ENCODE data around the gene ITGA8.
"Not testable (repeated sequence)": the region's sequence is repeated elsewhere in the genome, so short reads cannot be mapped to it uniquely, and the experiment has no call there.

The ITGA8 gene

DNA sequence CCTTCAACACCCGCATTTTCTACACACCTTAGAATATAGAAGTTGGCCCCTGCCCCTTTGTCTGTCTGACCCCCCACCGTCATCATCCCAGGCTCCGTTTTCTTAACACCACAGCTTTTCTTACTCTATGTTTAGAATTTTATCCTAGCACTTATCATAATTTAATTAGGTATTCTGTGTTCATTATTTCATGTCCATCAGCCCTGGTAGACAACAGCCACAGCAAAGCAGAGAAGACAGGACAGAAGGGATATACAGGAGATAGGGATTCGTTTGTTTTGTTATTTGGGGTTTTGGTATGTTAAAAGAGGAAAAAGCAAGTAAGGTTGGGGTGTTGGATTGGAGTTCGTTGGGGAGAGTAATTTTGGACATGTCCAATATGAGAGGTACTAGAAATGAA is 48.8 kb downstream of the ITGA8 start:
- Histone ChIP-seq H3K4me3 (ENCODE audit: low read length) (no peak overlapping the region), H3K4me1 (ENCODE audit: insufficient read depth, low read length) (no peaks in the 10 kb centered on the region), H3K27ac (ENCODE audit: low read length) (no peak overlapping the region), H3K36me3 (ENCODE audit: insufficient read depth, low read depth, low read length) (no peaks in the 10 kb centered on the region), H3K27me3 (ENCODE audit: insufficient read depth, low read length) (no peaks in the 10 kb centered on the region), H3K9me3 (ENCODE audit: insufficient read depth, low read depth, low read length) (no peaks in the 10 kb centered on the region), H3K9ac (ENCODE audit: low read depth, low read length) (no peak overlapping the region)

DNA sequence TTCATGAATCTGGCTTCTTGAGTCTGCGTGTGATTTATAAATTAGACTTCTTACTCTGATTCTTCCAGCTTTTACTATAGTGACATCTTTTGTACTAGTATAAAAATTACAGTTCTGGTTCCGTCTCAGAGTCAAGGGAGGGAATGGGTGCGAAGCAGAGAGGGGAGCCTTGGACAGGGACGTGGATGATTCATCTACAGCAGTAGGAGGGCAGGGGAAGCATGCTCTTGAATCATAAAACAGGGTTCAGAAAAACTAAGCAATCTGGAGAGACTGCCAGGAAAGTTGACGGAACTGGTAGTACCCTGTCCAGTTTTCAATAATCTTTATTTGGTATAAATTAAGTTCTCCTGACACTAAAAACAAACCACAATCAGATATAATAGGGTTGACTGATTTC is 58.1 kb downstream of the ITGA8 start:
- H3K36me3 ChIP-seq (ENCODE audit: insufficient read depth, low read depth, low read length): no peaks in the 10 kb centered on the region
- H3K9ac ChIP-seq (ENCODE audit: low read depth, low read length): no peak overlapping the region
- H3K27me3 ChIP-seq (ENCODE audit: insufficient read depth, low read length): no peaks in the 10 kb centered on the region
- H3K27ac ChIP-seq (ENCODE audit: low read length): no peak overlapping the region
- H3K9me3 ChIP-seq (ENCODE audit: insufficient read depth, low read depth, low read length): no peaks in the 10 kb centered on the region
- H3K4me1 ChIP-seq (ENCODE audit: insufficient read depth, low read length): no peaks in the 10 kb centered on the region
- no peak overlapping the region for H3K4me3 ChIP-seq (ENCODE audit: low read length)

DNA sequence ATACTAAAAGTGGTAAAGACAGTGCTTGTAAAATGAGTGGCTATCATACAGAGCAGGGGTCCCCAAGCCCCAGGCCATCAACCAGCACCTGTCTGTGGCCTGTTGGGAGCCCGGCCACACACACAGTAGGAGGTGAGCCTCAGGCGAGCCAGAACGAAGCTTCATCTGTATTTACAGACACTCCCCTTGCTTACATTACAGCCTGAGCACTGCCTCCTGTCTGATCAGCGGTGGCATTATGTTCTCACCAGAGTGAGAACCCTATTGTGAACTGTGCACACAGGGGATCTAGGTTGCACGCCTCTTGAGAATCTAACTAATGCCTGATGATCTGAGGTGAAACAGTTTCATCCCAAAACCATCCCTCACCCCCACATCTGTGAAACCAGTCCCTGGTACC is 58.7 kb downstream of the ITGA8 start:
- H3K27ac ChIP-seq (ENCODE audit: low read length): no peak overlapping the region
- H3K9me3 ChIP-seq (ENCODE audit: insufficient read depth, low read depth, low read length): no peaks in the 10 kb centered on the region
- no peak overlapping the region for H3K9ac ChIP-seq (ENCODE audit: low read depth, low read length)
- H3K27me3 ChIP-seq (ENCODE audit: insufficient read depth, low read length): no peaks in the 10 kb centered on the region
- no peak overlapping the region for H3K4me3 ChIP-seq (ENCODE audit: low read length)
- no peaks in the 10 kb centered on the region for H3K4me1 ChIP-seq (ENCODE audit: insufficient read depth, low read length)
- no peaks in the 10 kb centered on the region for H3K36me3 ChIP-seq (ENCODE audit: insufficient read depth, low read depth, low read length)

DNA sequence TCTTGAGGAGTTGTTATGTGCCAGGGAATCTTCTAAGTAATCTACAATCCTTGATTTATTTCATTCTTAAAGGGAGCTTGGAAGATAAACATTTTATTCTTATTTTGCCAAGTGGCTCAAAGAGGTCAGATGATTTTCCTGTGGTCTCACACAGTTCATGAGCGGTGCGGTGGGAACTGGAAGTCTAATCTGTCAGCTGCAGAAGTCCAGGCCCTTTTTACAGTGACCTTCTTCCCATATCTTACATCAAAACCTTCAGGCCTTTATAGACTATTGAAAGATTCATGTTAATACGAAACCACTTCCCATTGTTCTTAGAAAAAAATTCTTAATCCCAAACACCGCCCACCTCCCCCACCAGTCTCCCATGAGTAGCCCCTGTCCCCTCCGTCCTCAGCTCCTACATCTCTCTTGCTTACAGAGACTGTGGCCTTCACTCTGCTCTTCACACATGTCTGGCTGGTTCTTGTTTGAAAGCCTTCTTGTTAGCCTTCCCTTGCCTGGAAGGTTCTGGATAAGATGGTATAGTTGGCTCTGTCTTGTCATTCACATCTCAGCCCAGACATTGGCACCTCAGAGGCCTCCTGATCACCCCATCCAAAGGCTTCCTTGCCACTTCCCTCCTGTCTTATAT is 61.5 kb downstream of the ITGA8 start:
- Histone ChIP-seq H3K36me3 (ENCODE audit: insufficient read depth, low read depth, low read length) (no peaks in the 10 kb centered on the region), H3K27me3 (ENCODE audit: insufficient read depth, low read length) (no peaks in the 10 kb centered on the region), H3K9me3 (ENCODE audit: insufficient read depth, low read depth, low read length) (no peaks in the 10 kb centered on the region), H3K9ac (ENCODE audit: low read depth, low read length) (no peak overlapping the region), H3K4me3 (ENCODE audit: low read length) (no peak overlapping the region), H3K27ac (ENCODE audit: low read length) (no peak overlapping the region), H3K4me1 (ENCODE audit: insufficient read depth, low read length) (no peaks in the 10 kb centered on the region)

DNA sequence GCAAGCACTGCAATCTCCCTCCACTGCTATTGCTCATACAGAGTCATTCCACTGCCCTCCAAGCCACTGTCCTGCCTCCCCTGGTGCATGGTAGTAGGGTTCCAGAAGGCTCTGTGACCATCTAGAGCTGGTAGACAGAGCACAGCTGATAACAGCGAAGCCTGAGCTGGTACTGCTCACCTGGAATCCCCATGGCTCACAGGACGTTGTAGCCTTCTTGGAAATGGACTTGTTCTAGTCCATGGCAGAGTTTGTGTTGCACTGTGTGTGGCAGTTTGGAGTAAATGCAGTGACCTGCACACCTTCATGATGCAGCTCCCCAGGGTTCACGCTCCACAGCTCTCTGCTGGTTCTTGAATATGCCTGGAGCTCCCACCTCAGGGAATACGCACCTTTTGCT is 67.0 kb downstream of the ITGA8 start:
- Histone ChIP-seq H3K9me3 (ENCODE audit: insufficient read depth, low read depth, low read length) (no peaks in the 10 kb centered on the region), H3K9ac (ENCODE audit: low read depth, low read length) (no peak overlapping the region), H3K4me1 (ENCODE audit: insufficient read depth, low read length) (no peaks in the 10 kb centered on the region), H3K36me3 (ENCODE audit: insufficient read depth, low read depth, low read length) (no peaks in the 10 kb centered on the region), H3K4me3 (ENCODE audit: low read length) (no peak overlapping the region), H3K27me3 (ENCODE audit: insufficient read depth, low read length) (no peaks in the 10 kb centered on the region), H3K27ac (ENCODE audit: low read length) (no peak overlapping the region)

DNA sequence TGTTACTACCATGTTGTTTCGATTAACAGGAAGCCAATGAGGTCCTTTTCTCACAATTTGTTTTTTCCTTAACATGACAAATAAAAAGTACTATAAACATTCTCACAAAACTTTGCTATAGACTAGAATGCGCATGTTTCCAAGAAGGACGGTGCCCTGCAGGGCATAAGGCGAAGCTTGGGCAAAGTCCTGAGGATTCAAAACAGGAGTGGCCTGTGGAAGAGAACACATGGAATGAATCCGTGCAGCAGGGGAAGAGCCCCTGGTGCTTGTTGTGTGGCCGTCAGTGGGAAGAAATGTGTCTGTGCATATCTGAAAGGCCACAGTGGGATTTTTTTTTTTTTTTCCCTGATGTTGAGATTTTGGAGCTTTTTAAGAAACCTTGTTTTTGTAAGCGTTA is 67.6 kb downstream of the ITGA8 start:
- Histone ChIP-seq H3K36me3 (ENCODE audit: insufficient read depth, low read depth, low read length) (no peaks in the 10 kb centered on the region), H3K4me3 (ENCODE audit: low read length) (no peak overlapping the region), H3K27ac (ENCODE audit: low read length) (no peak overlapping the region), H3K9ac (ENCODE audit: low read depth, low read length) (no peak overlapping the region), H3K4me1 (ENCODE audit: insufficient read depth, low read length) (no peaks in the 10 kb centered on the region), H3K9me3 (ENCODE audit: insufficient read depth, low read depth, low read length) (no peaks in the 10 kb centered on the region), H3K27me3 (ENCODE audit: insufficient read depth, low read length) (no peaks in the 10 kb centered on the region)

DNA sequence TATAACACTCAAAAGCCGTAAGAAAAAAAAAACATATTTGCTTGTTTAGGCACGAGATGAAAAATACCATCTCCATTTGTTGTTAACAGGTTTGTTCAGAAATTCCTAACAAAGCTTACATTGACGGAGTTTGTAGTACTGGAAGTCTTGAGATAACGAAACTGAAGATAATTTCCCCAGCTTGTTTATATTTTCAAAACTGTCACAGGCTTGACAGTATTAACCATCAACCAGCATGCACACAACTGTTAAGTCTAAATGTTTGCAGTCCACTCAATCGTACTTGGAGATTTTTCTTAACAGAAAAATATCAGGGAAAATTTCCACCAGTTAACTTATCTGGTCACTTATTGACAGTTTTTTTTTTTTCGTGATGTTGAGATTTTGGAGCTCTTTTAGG is 68.5 kb downstream of the ITGA8 start:
- H3K27me3 ChIP-seq (ENCODE audit: insufficient read depth, low read length): no peaks in the 10 kb centered on the region
- H3K4me3 ChIP-seq (ENCODE audit: low read length): no peak overlapping the region
- no peaks in the 10 kb centered on the region for H3K9me3 ChIP-seq (ENCODE audit: insufficient read depth, low read depth, low read length)
- H3K27ac ChIP-seq (ENCODE audit: low read length): no peak overlapping the region
- H3K4me1 ChIP-seq (ENCODE audit: insufficient read depth, low read length): no peaks in the 10 kb centered on the region
- H3K36me3 ChIP-seq (ENCODE audit: insufficient read depth, low read depth, low read length): no peaks in the 10 kb centered on the region
- H3K9ac ChIP-seq (ENCODE audit: low read depth, low read length): no peak overlapping the region

DNA sequence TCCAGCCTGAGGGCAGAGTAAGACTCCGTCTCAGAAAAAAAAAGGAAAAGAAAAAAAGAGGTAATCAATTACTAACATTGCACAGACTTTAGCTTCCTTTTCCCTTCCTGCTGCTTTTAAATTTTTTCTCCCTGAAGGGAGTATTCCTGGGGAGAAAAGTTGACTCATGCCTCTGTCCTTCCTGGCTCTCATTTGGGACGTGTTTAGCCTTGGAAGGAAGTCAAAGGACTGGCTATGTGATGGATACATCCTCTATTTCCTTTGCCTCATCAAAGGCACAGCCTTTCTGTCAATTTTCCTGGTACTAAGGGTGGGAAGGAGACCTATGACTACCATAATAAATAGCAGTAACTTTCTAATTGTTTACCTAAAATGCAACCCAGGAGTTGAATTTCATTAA is 77.6 kb downstream of the ITGA8 start:
- H3K36me3 ChIP-seq (ENCODE audit: insufficient read depth, low read depth, low read length): no peaks in the 10 kb centered on the region
- no peaks in the 10 kb centered on the region for H3K27me3 ChIP-seq (ENCODE audit: insufficient read depth, low read length)
- H3K4me1 ChIP-seq (ENCODE audit: insufficient read depth, low read length): no peaks in the 10 kb centered on the region

DNA sequence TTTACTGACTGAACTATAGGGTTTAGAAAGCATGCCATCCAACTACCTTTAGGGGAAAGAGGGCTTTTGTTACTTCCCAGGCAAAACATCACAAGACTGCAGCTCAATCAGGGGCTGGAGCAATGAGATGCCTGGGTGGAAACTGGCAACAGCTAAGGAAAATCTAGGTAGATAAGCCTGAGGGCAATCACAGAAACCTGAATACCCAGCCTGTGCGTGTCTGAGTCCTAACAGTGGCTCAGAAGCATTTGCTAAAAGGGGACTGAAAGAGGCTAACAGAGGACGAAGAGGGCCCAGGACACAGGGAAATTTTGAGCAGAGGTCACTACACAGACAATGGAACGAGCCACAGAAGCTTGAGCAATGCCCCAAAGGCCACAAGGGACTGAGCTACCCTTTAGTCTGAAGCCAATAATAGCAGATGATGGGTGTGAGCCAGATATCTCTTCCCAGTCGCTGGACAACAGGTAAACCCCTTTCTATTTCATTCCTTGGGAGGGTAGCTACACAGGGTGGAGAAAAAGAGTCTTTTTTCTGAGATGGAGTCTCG is 79.1 kb downstream of the ITGA8 start:
- no peaks in the 10 kb centered on the region for H3K36me3 ChIP-seq (ENCODE audit: insufficient read depth, low read depth, low read length)
- H3K9ac ChIP-seq (ENCODE audit: low read depth, low read length): no peak overlapping the region
- H3K9me3 ChIP-seq (ENCODE audit: insufficient read depth, low read depth, low read length): no peaks in the 10 kb centered on the region
- H3K4me1 ChIP-seq (ENCODE audit: insufficient read depth, low read length): no peaks in the 10 kb centered on the region
- H3K4me3 ChIP-seq (ENCODE audit: low read length): no peak overlapping the region
- no peak overlapping the region for H3K27ac ChIP-seq (ENCODE audit: low read length)
- no peaks in the 10 kb centered on the region for H3K27me3 ChIP-seq (ENCODE audit: insufficient read depth, low read length)

More for the DNA sequence above, 77.6 kb downstream of the ITGA8 start:
- Histone ChIP-seq H3K27ac (ENCODE audit: low read length) (no peak overlapping the region), H3K9ac (ENCODE audit: low read depth, low read length) (no peak overlapping the region), H3K9me3 (ENCODE audit: insufficient read depth, low read depth, low read length) (no peaks in the 10 kb centered on the region), H3K4me3 (ENCODE audit: low read length) (no peak overlapping the region)

DNA sequence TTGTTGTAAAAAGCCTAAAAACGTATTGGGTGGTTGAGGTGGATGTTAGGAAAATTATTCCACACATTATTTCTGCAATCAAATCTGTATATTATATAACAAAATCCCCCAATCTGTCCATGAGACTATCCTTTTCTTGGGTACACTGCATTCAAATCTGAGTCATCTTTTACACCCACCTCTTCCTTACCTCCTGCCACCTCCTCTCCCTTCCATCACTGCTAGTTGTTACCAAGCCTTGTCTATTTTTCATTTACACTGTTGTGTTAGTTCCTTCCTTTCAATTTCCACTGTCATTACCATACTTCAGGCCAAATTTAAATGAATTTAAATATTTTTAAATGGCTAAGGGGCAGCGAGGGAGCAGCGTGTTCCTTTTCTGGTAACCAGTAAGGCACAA is 83.3 kb downstream of the ITGA8 start:
- Histone ChIP-seq H3K27ac (ENCODE audit: low read length) (no peak overlapping the region), H3K27me3 (ENCODE audit: insufficient read depth, low read length) (no peaks in the 10 kb centered on the region), H3K9me3 (ENCODE audit: insufficient read depth, low read depth, low read length) (no peaks in the 10 kb centered on the region)

DNA sequence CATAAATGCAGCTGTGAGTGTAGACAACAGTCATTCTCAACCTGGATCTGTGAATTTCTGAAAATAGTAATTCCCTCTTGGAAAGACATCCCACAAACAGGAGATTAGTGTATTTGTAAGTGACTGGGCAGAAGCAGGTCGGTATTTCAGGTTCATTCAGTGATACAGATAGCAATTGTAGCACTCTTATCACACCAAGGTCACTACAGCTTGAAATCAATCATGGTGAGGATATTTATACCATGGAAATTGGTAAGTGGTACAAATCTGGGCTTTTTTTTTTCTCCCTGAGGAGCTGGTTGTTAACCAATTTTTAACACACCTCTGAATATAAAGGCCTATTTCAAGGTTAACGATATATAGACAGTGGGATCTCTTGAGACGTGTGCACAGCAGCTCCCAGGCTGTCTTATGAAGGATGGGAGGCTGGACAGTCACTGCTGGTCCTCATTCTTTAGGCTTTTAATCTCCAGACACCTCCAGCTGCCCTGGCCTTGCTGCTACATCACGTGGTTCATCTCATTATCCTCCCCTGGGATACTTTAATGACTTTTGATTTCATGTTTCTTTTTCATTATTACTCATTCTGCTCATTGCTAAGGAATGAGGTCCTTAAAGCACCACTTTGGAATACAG is 87.1 kb downstream of the ITGA8 start:
- H3K27me3 ChIP-seq (ENCODE audit: insufficient read depth, low read length): no peaks in the 10 kb centered on the region
- H3K36me3 ChIP-seq (ENCODE audit: insufficient read depth, low read depth, low read length): no peaks in the 10 kb centered on the region
- no peak overlapping the region for H3K9ac ChIP-seq (ENCODE audit: low read depth, low read length)
- H3K4me1 ChIP-seq (ENCODE audit: insufficient read depth, low read length): no peaks in the 10 kb centered on the region
- H3K27ac ChIP-seq (ENCODE audit: low read length): no peak overlapping the region
- no peak overlapping the region for H3K4me3 ChIP-seq (ENCODE audit: low read length)
- H3K9me3 ChIP-seq (ENCODE audit: insufficient read depth, low read depth, low read length): no peaks in the 10 kb centered on the region

More for the DNA sequence above, 83.3 kb downstream of the ITGA8 start:
- H3K9ac ChIP-seq (ENCODE audit: low read depth, low read length): no peak overlapping the region
- no peaks in the 10 kb centered on the region for H3K4me1 ChIP-seq (ENCODE audit: insufficient read depth, low read length)
- H3K36me3 ChIP-seq (ENCODE audit: insufficient read depth, low read depth, low read length): no peaks in the 10 kb centered on the region
- H3K4me3 ChIP-seq (ENCODE audit: low read length): no peak overlapping the region

DNA sequence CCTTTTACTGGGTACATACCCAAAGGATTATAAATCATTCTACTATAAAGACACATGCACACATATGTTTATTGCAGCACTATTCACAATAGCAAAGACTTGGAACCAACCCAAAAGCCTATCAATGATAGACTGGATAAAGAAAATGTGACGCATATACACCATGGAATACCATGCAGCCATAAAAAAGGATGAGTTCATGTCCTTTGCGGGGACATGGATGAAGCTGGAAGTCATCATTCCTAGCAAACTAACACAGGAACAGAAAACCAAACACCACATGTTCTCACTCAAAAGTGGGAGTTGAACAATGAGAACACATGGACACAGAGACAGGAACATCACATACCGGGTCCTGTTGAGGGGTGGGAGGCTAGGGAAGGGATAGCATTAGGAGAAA is 88.5 kb downstream of the ITGA8 start:
- H3K9me3 ChIP-seq (ENCODE audit: insufficient read depth, low read depth, low read length); H3K27ac ChIP-seq (ENCODE audit: low read length); H3K36me3 ChIP-seq (ENCODE audit: insufficient read depth, low read depth, low read length); H3K9ac ChIP-seq (ENCODE audit: low read depth, low read length); H3K4me3 ChIP-seq (ENCODE audit: low read length); H3K27me3 ChIP-seq (ENCODE audit: insufficient read depth, low read length); H3K4me1 ChIP-seq (ENCODE audit: insufficient read depth, low read length): not testable (repeated sequence)
